NCI-H2081 treated with DMSO at 0.1 percent for 48 hours (cell line): Measurements from ENCODE around the gene CENPX.
A peak's percentile ranks its signal among the peaks of the same experiment; 100 is the strongest.
"Not testable (repeated sequence)": the region's sequence is repeated elsewhere in the genome, so short reads cannot be mapped to it uniquely, and the experiment has no call there.

Experiments used
- DNase-seq: peaks from one replicate; lab custom pipeline; 2025; lab: John Stamatoyannopoulos, UW

Gene CENPX

GRCh38 chr17:81998691-81999438 is 23.8 kb downstream of the CENPX start:
- DNase-seq: no peak

- DNase-seq: no peak
Measured at GRCh38 chr17:81998212-81998611, 24.5 kb downstream of the CENPX start.

- no peak for DNase-seq
Measured at GRCh38 chr17:81996757-81997441, 25.8 kb downstream of the CENPX start.

GRCh38 chr17:81996232-81996756 is 26.4 kb downstream of the CENPX start:
- DNase-seq: no peak

GRCh38 chr17:81995463-81996231 is 27.0 kb downstream of the CENPX start:
- no peak for DNase-seq

GRCh38 chr17:81994593-81995462 is 27.9 kb downstream of the CENPX start:
- DNase-seq: no peak

- DNase-seq: no peak
Measured at GRCh38 chr17:81993729-81994592, 28.7 kb downstream of the CENPX start.

- no peak for DNase-seq
Measured at GRCh38 chr17:81992306-81993102, 30.2 kb downstream of the CENPX start.

- DNase-seq: peak; percentile 73
Measured at GRCh38 chr17:81991684-81992305, 30.9 kb downstream of the CENPX start.

GRCh38 chr17:81990836-81991683 is 31.6 kb downstream of the CENPX start:
- no peak for DNase-seq

GRCh38 chr17:81987161-81987770 is 35.4 kb downstream of the CENPX start:
- no peak for DNase-seq

GRCh38 chr17:81986606-81987005 is 36.1 kb downstream of the CENPX start:
- DNase-seq: no peak

GRCh38 chr17:81984773-81985410 is 37.8 kb downstream of the CENPX start:
- DNase-seq: no peak

GRCh38 chr17:81983639-81984373 is 38.9 kb downstream of the CENPX start:
- no peak for DNase-seq

GRCh38 chr17:81983011-81983638 is 39.6 kb downstream of the CENPX start:
- DNase-seq: no peak

GRCh38 chr17:81981511-81981910 is 41.2 kb downstream of the CENPX start:
- DNase-seq: not testable (repeated sequence)
